OCI-LY1 (cell line): Measurements from ENCODE around the gene ZBP1.

Source experiments
- CTCF ChIP-seq: fragments of 200-600 bp; sonication (generic), shearing (Covaris generic); IDR thresholded peaks from 2 replicates; pipeline ENCODE4 v1.5.1; 2017; ENCODE audit warnings: mild to moderate bottlenecking, antibody characterized with exemption, low read length, moderate library complexity, mixed read lengths
- EZH2 ChIP-seq: fragments of 200-600 bp; sonication (generic), shearing (Covaris generic); IDR thresholded peaks from 2 replicates; pipeline ENCODE4 v1.8.0; 2017; ENCODE audit warnings: borderline replicate concordance, mixed run types, mild to moderate bottlenecking, antibody characterized with exemption, low read length, moderate library complexity, mixed read lengths

- TF ChIP-seq CTCF (no peak), EZH2 (no peak)
Measured at GRCh38 chr20:57625978-57626377, 5.8 kb upstream of the ZBP1 start.
